SK-N-MC (cell line): ENCODE measurements around the gene MMADHC.

ENCODE experiments used
- EZH2 ChIP-seq: fragments of 200-600 bp; sonication (generic); IDR thresholded peaks from one replicate; pipeline ENCODE4 v1.6.1; 2017; ENCODE audit warnings: antibody characterized with exemption
- POLR2AphosphoS5 ChIP-seq: IDR thresholded peaks from 2 replicates; pipeline ENCODE4 v1.6.1; 2012; ENCODE audit warnings: mild to moderate bottlenecking, low read depth, low read length, borderline replicate concordance

DNA sequence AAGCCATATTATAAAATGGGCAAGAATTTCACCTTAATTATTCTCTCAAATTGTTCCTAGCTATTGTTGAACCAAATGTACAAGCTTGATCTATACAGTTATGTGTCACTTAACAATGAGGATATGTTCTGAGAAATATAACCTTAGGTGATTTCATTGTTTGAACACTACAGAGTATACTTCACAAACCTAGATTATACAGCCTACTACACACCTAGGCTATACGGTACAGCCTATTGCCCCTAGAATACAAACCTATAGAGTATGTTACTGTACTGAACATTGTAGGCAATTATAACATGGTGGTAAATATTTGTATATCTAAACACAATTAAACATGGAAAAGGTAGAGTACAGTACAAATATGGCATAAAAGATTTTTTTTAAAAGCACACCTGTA, 42.9 kb upstream of the MMADHC start:
- TF ChIP-seq EZH2: no peak
- TF ChIP-seq POLR2AphosphoS5: no peak
